ENCODE measurements around the gene DIABLO. TPM values are rescaled to one million over a fixed set of nuclear protein-coding genes. Genes with fewer than 3 reads are reported as not detected.
A peak's percentile ranks its signal among the peaks of the same experiment; 100 is the strongest.
"Not testable (repeated sequence)": the region's sequence is repeated elsewhere in the genome, so short reads cannot be mapped to it uniquely, and the experiment has no call there.

DIABLO gene
- 10 to 100 TPM; 50.3 to 62.1 (median 59.5) TPM for polyA plus RNA-seq (ENCODE audit: insufficient read depth in 1 of 5, insufficient read length in 5 of 5, low replicate concordance in 1 of 5)
- long read RNA-seq, donor 1, transcript DIABLO-207 (6 exons, 1,471 nt): major isoform, 25 of 38 reads
- long read RNA-seq, donor 1, partial matches to known transcripts: 0 of 38 reads
- long read RNA-seq, donor 1, other reads (novel, unspliced or antisense): 0 of 38 reads
- long read RNA-seq, donor 2, transcript DIABLO-207 (6 exons, 1,471 nt): major isoform, 31 of 37 reads
- long read RNA-seq, donor 2, partial matches to known transcripts: 0 of 37 reads
- long read RNA-seq, donor 2, other reads (novel, unspliced or antisense): 0 of 37 reads
- long read RNA-seq, donor 3, transcript DIABLO-207 (6 exons, 1,471 nt): major isoform, 24 of 34 reads
- long read RNA-seq, donor 3, transcript DIABLO-202 (6 exons, 1,336 nt): minor isoform, 7 of 34 reads
- long read RNA-seq, donor 3, partial matches to known transcripts: 0 of 34 reads
- long read RNA-seq, donor 3, other reads (novel, unspliced or antisense): 0 of 34 reads
- long read RNA-seq, donor 4, transcript DIABLO-207 (6 exons, 1,471 nt): major isoform, 14 of 18 reads
- long read RNA-seq, donor 4, partial matches to known transcripts: 0 of 18 reads
- long read RNA-seq, donor 4, other reads (novel, unspliced or antisense): 0 of 18 reads
- long read RNA-seq, donor 5, transcript DIABLO-207 (6 exons, 1,471 nt): major isoform, 29 of 37 reads
- long read RNA-seq, donor 5, transcript DIABLO-202 (6 exons, 1,336 nt): minor isoform, 5 of 37 reads
- long read RNA-seq, donor 5, partial matches to known transcripts: 0 of 37 reads
- long read RNA-seq, donor 5, other reads (novel, unspliced or antisense): 0 of 37 reads
- long read RNA-seq, donor 6, transcript DIABLO-207 (6 exons, 1,471 nt): major isoform, 28 of 35 reads
- long read RNA-seq, donor 6, partial matches to known transcripts: 0 of 35 reads
- long read RNA-seq, donor 6, other reads (novel, unspliced or antisense): 0 of 35 reads
- long read RNA-seq, donor 7, transcript DIABLO-207 (6 exons, 1,471 nt): major isoform, 22 of 30 reads
- long read RNA-seq, donor 7, transcript DIABLO-202 (6 exons, 1,336 nt): minor isoform, 5 of 30 reads
- long read RNA-seq, donor 7, partial matches to known transcripts: 0 of 30 reads
- long read RNA-seq, donor 7, other reads (novel, unspliced or antisense): 0 of 30 reads
- long read RNA-seq, donor 8, transcript DIABLO-207 (6 exons, 1,471 nt): major isoform, 6 of 6 reads
- long read RNA-seq, donor 8, partial matches to known transcripts: 0 of 6 reads
- long read RNA-seq, donor 8, other reads (novel, unspliced or antisense): 0 of 6 reads

DNA sequence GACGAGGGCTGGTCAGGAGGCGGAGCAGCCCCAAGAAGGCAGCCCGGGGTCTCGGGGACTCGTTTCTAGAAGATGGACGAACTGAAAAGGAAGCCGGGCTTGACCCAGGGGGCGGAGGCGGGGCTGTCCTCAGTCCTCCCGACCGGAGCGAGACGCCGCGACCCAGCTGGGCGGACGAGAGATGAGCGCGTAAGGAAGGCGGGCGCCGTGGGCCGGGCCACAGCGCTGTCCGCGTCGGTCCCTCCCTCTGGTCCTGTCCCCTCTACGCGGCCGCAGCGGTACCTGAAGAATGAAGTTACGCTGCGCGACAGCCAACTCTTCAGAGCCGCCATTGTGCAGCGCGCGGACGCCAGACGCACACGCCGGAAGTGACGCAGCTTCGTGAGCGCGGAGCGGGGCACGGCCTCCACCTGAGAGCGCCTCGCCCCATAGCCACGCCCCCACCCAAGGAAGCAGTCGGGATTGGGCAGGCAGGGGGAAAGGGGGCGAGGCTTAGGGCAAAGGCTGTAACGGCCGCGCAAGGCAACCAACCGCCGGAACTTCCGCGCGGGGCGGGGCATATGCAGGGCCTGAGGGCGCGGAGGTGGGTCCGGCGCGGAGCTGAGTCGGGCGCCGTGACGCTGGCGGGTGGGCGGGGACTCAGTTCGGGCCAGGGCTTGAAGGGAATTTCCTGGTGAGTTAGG is at the start of gene DIABLO:
Gene DIABLO, minus strand, starts transcription at position 370 of the 683 bp plus-strand sequence. Its CDS starts 38 bp downstream, at position 332.
- peak; percentile 99 to 100 for DNase-seq

DNA sequence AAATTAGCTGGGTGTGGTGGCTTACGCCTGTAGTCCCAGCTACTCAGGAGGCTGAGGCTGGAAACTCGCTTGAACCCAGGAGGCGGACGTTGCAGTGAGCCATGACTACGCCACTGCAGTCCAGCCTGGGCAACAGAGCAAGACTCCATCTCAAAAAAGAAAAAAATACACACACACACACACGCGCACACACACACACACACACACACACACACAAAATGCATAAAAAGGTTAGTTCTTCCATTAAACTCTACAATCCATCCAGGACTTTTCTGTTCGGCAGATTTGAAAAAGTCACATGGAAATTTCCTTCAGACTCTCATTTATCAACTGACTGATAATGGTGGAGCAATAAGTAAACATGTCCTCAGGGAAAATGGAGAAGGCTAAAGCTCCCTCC is 49.6 kb upstream of the DIABLO start:
- DNase-seq: no peak

DNA sequence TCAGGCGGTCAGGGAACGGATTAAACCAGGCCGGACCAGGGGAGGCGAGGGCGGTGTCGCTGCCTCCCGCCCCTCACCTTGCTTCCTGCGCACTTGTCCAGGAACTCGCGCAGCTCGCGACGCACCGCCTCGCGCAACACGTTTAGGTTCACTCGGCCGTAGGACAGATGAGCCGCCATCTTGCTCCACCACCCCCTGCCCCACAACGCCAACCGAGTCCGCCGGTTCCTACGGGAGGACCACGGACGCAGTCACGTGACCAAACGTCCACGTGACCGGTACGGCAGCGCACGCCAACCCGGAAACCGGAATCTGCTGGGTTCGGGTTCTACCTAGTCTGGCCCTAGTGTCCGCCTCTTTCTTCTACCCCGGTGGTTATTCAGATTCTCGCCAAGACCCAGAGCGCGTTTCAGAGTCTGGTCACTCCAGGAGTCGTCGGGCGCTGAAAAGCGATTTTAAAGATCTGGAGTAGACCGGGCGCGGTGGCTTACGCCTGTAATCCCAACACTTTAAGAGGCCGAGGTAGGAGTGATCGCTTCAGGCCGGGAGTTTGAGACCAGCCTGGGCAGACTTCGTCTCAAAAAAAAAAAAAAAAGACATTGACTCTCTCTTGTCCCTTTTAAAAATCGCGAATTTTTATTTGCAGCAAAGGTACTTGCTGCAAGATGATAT is 40.5 kb upstream of the DIABLO start, which contains the start of gene VPS33A:
Gene VPS33A, minus strand, starts transcription at position 265 of the 672 bp plus-strand sequence. Its CDS starts 86 bp downstream, at position 179.
- peak; percentile 98 for DNase-seq

- DNase-seq: no peak
These were observed 40.0 kb upstream of the DIABLO start for GRCh38 chr12:122265886-122266229.

DNA sequence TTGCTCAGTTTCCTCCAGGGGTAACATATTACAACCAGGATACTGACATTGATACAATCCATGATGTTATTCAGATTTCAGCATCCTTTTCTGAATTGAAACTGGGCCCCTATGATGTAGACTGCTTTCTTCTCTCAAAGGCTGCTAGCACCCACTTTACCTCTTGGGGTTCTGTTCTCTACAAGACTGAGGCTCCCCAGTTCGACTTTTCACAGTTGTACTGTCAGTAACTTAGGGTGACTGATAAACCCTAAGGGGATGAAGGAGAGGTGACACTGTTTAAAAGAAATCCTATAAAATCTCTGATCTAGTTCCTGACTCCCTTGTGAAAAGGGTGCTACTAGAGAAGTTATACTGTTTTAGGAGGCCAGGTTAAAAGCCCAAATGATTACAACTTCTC is 39.6 kb upstream of the DIABLO start:
- no peak for DNase-seq

- not testable (repeated sequence) for DNase-seq
These were observed 34.9 kb upstream of the DIABLO start for GRCh38 chr12:122260735-122261134.

DNA sequence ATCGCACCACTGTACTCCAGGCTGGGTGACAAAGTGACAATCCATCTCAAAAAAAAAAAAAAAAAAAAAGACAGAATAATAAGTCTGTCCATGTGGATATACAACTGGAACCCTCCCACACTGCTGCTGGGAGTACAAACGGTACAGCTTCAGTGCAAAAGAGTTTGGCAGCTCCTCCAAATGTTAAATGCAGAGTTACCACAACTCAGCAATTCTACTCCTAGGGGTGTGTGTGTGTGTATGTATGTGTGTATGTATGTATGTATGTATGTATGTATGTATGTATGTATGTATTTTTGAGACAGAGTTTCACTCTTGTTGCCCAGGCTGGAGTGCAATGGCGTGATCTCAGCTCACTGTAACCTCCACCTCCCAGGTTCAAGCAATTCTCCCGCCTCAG is 33.1 kb upstream of the DIABLO start:
- DNase-seq: not testable (repeated sequence)

GRCh38 chr12:122258462-122258861 is 32.6 kb upstream of the DIABLO start:
- DNase-seq: not testable (repeated sequence)

GRCh38 chr12:122250536-122250935 is 24.7 kb upstream of the DIABLO start:
- no peak for DNase-seq

DNA sequence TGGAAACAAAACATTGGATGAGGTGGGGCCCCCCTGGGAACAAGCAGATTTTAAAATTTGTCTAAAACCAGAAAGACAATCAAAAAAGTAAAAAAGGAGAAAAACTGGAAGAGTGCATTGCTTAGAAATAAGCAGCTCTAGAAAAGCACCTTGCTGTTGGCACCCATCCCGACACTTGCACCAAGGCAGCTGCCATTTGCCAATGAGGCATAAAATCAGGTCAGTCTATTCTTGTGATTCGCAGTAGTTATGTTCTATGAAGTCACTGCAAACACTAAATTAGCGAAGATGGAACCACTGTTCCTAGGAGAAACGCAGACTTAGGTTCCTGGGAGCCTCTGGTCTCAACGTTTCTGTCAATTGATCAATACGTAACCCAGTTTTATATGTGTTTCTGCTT is 24.2 kb upstream of the DIABLO start:
- no peak for DNase-seq

GRCh38 chr12:122245553-122245952 is 19.7 kb upstream of the DIABLO start:
- DNase-seq: no peak

- no peak for DNase-seq
These were observed 18.9 kb upstream of the DIABLO start for GRCh38 chr12:122244565-122245371.

DNA sequence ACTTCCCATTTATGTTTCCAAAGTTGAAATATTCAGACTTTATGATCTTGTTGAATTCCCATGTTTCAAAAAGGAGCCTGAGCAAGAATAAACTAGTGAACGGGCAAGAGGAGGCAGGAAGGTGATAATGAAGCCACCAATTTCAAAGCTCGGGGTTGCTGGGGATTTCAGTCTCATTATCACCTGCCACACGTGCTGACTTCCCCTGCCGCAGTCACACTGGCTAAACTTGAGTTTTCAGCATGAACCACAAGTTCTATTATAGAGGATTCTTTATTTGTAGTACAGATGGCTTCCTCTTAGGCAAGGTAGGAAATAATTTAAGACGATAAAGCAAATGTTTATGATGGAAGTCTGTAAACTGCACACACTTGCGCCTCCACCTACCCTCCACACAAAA is 18.1 kb upstream of the DIABLO start:
- DNase-seq: no peak

DNA sequence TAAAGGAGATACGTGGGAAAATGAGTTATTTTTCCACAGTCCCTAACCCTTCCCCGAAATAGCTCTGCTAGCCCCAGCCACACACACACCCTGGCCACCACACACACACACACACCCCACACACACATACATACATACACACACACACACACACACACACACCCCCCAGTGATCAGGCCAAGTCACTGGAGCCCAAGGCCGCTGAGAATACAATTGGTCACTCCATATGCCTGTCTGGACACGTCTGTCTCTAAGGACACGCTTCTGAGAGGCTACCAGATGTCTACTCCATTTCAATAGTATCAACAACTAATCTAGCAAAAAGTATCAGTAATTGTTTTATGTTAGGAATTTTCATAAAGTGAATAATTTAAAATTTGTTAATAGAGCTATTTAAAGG is 13.0 kb upstream of the DIABLO start:
- DNase-seq: no peak

GRCh38 chr12:122235741-122236140 is 9.9 kb upstream of the DIABLO start:
- DNase-seq: no peak

- no peak for DNase-seq
These were observed 6.8 kb upstream of the DIABLO start for GRCh38 chr12:122232691-122233090.

- no peak for DNase-seq
These were observed 4.9 kb upstream of the DIABLO start for GRCh38 chr12:122230798-122231197.

- DNase-seq: no peak
These were observed 2.2 kb upstream of the DIABLO start for GRCh38 chr12:122228092-122228491.

DNA sequence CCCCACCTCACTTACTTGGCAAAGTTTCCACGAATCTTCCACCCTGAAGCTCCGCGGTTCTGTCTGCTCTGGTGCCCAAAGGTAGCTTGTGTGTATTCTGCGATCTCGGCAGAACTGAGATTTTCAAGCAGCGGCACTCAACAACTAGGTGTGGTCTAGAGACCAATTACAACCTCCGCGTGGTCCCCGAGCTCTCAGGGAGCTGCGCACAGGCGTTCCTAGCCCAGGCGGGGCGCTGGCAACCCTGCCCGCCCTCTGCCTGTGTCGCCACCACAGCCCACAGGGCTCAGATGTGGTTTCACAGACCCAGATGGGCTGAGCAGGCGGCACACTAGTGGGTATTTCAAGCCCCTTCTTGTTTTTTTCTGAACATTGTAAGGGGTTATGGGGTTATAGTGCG is 1.5 kb upstream of the DIABLO start:
- DNase-seq: no peak
